ENCODE data around the gene EBF4.

DNA sequence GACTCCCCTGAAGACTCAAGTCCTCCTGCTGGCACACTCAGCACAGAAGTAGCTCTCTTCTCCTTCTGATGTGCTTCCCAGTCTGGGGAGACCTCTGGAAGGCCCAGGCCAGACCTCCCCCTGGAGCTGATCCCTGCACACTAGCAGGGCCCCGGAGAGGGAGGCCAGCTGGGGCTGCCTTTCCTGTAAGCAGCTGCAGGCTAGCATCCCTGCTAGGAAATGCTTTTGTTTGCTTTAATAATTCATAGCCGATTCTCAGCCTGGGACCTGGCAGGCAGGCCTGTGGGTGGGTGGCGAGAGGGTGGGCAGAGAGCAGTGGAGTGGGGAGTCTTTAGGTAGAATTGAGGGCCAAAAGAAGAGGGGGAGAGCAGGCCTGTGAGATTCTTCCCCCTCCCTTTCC, 5.2 kb downstream of the EBF4 start:
- TF ChIP-seq, protein P1, sequence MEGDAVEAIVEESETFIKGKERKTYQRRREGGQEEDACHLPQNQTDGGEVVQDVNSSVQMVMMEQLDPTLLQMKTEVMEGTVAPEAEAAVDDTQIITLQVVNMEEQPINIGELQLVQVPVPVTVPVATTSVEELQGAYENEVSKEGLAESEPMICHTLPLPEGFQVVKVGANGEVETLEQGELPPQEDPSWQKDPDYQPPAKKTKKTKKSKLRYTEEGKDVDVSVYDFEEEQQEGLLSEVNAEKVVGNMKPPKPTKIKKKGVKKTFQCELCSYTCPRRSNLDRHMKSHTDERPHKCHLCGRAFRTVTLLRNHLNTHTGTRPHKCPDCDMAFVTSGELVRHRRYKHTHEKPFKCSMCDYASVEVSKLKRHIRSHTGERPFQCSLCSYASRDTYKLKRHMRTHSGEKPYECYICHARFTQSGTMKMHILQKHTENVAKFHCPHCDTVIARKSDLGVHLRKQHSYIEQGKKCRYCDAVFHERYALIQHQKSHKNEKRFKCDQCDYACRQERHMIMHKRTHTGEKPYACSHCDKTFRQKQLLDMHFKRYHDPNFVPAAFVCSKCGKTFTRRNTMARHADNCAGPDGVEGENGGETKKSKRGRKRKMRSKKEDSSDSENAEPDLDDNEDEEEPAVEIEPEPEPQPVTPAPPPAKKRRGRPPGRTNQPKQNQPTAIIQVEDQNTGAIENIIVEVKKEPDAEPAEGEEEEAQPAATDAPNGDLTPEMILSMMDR (IDR thresholded peaks at IDR 0.05; ENCODE audit: low read depth, low read length): no peak
- TF ChIP-seq EZH2phosphoT487 (IDR thresholded peaks at IDR 0.05; ENCODE audit: low read depth): no peak
